OCI-LY1 (cell line): ENCODE results near the gene SKP1.

Experiments
- H2AFZ ChIP-seq: fragments of 200-600 bp; sonication (generic), shearing (Covaris generic); 2 replicates; pipeline ENCODE4 v1.6.0; 2014; ENCODE audit warnings: antibody characterized with exemption, mild to moderate bottlenecking, low read length
- H3F3A ChIP-seq: fragments of 200-600 bp; sonication (generic), shearing (Covaris generic); 2 replicates; pipeline ENCODE4 v1.6.0; 2014; ENCODE audit warnings: mild to moderate bottlenecking, antibody characterized with exemption, low read length, moderate library complexity; ENCODE audit not compliant: insufficient read depth
- H3K27ac ChIP-seq: fragments of 200-600 bp; sonication (generic); 2 replicates; pipeline ENCODE4 v1.5.1; 2014; ENCODE audit warnings: low read length, mixed run types, mild to moderate bottlenecking, low read depth; ENCODE audit not compliant: poor library complexity, severe bottlenecking
- H3K27me3 ChIP-seq: fragments of 200-600 bp; sonication (generic); 2 replicates; pipeline ENCODE4 v1.6.0; 2014; ENCODE audit warnings: antibody characterized with exemption, mild to moderate bottlenecking, low read length, moderate library complexity; ENCODE audit not compliant: insufficient read depth
- H3K36me3 ChIP-seq: fragments of 200-600 bp; sonication (generic); 2 replicates; pipeline ENCODE4 v1.6.1; 2014; ENCODE audit warnings: mild to moderate bottlenecking, antibody characterized with exemption, low read length, moderate library complexity, mixed read lengths; ENCODE audit not compliant: insufficient read depth
- H3K4me1 ChIP-seq: fragments of 200-600 bp; sonication (generic); 2 replicates; pipeline ENCODE4 v1.5.1; 2014; ENCODE audit warnings: mild to moderate bottlenecking, low read length, moderate library complexity; ENCODE audit not compliant: insufficient read depth, severe bottlenecking
- H3K4me2 ChIP-seq: fragments of 200-600 bp; sonication (generic), shearing (Covaris generic); 2 replicates; pipeline ENCODE4 v1.6.1; 2014; ENCODE audit warnings: low read length
- H3K4me3 ChIP-seq: fragments of 200-600 bp; sonication (generic); 2 replicates; pipeline ENCODE4 v1.5.1; 2014; ENCODE audit warnings: low read length, low read depth, mild to moderate bottlenecking, mixed read lengths; ENCODE audit not compliant: poor library complexity, severe bottlenecking
- H3K79me2 ChIP-seq: fragments of 200-600 bp; shearing (Covaris generic); 2 replicates; pipeline ENCODE4 v1.6.1; 2016; ENCODE audit warnings: mixed run types, low read length, mixed read lengths; ENCODE audit not compliant: insufficient read depth
- H3K9ac ChIP-seq: fragments of 200-600 bp; sonication (generic), shearing (Covaris generic); 2 replicates; pipeline ENCODE4 v1.6.1; 2014; ENCODE audit warnings: mild to moderate bottlenecking, low read length, mixed read lengths
- H3K9me2 ChIP-seq: fragments of 200-600 bp; sonication (generic), shearing (Covaris generic); 2 replicates; pipeline ENCODE4 v1.6.1; 2014; ENCODE audit warnings: low read depth, mild to moderate bottlenecking, low read length, mixed read lengths
- H3K9me3 ChIP-seq: fragments of 200-600 bp; shearing (Covaris generic); 2 replicates; pipeline ENCODE4 v1.6.1; 2014; ENCODE audit warnings: low read length, mixed read lengths
- H4K20me1 ChIP-seq: fragments of 200-600 bp; sonication (generic), shearing (Covaris generic); 2 replicates; pipeline ENCODE4 v1.6.0; 2016; ENCODE audit warnings: mild to moderate bottlenecking, low read length; ENCODE audit not compliant: insufficient read depth
- CTCF ChIP-seq: fragments of 200-600 bp; sonication (generic), shearing (Covaris generic); IDR thresholded peaks from 2 replicates; pipeline ENCODE4 v1.5.1; 2017; ENCODE audit warnings: mild to moderate bottlenecking, antibody characterized with exemption, low read length, moderate library complexity, mixed read lengths
- EZH2 ChIP-seq: fragments of 200-600 bp; sonication (generic), shearing (Covaris generic); IDR thresholded peaks from 2 replicates; pipeline ENCODE4 v1.8.0; 2017; ENCODE audit warnings: borderline replicate concordance, mixed run types, mild to moderate bottlenecking, antibody characterized with exemption, low read length, moderate library complexity, mixed read lengths

Gene SKP1

DNA sequence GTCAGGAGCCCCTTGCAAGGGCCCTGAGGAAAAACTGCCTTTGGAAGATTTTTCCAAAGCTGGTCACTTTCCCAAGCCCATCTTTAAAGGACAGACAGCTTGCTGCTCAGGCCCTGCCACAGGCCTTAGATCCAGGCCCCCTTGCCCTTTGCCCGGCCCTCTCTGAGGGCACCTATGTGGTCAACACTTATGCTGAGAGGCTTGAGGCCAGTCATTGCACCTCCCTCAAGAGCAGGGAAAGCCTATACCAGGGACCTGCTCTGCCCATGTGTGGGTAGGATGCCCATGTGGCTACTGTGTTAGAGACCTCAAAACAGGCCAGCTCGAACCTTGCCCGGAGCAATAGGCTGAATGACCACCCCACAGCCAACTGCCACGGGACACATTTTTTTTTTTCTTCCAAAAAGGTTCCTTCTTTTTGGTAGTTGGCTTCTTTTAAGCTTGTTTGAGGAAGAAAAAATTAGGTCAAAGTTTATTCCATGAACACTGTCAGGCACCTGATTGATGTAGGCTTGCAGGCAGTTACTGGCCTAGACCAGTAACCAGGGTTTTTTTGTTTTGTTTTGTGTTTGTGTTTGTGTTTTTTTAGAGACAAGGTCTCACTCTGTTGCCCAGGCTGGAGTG, 58.4 kb downstream of the SKP1 start:
- H3K9me2 ChIP-seq = no peaks in the 10 kb centered on the region
- H2AFZ ChIP-seq = no peak overlapping the region
- no peak overlapping the region for H3K4me3 ChIP-seq
- no peaks in the 10 kb centered on the region for H3K79me2 ChIP-seq
- H3K9me3 ChIP-seq = no peaks in the 10 kb centered on the region
- H3K36me3 ChIP-seq = no peaks in the 10 kb centered on the region
- H3K9ac ChIP-seq = no peak overlapping the region
- H3F3A ChIP-seq = no peaks in the 10 kb centered on the region
- no peak overlapping the region for H3K4me2 ChIP-seq
- H4K20me1 ChIP-seq = no peaks in the 10 kb centered on the region
- H3K27me3 ChIP-seq = no peaks in the 10 kb centered on the region
- H3K27ac ChIP-seq = no peak overlapping the region
- H3K4me1 ChIP-seq = peaks cover 6% of the 10 kb centered on the region
- TF ChIP-seq CTCF = no peak
- TF ChIP-seq EZH2 = no peak

DNA sequence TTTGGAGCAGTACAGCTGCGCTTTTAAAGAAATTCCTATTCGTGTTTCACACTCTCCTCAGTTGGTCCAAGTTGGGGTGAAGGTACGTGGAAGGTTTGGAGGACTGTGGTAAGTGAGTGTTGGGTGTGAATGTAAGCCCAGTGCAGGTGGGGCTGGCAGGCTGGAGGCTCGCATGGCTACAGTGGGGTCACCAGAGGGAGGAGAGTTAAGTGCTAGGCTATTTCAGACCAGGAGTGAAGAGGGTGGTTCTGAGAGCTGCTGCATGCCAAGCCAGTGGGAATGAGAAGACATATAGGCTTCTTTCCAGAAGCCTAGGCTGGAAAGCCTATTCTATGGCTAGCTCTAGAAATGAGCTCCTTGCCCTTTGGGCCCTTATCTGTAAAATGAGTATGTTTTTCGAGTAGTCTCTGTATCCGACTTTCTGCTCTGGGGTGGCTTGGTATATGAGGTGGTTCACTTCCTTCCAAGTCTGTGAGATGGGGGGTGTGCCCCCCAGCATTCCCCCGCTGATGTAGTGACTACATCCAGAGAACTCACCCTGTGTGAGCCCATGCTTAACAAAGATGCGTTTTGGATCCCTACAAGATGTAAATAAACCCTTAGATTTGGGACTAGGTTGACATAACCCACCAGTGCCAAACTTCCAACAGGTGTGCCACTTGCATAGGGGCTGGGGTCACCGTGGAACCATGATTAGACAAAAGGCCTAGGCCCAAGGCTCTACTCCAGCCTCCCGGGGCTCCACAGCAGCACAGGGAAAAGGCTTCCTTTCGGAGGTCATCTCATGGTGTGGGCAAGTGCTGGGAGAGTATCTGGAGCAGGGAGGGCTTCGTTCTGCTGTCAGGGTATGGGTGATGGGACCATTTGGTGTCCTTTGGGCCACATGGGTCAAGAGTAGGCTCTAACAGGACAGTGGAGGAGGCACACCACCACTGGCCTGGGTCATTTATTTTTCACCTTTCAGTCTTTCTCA, 59.7 kb downstream of the SKP1 start:
- no peaks in the 10 kb centered on the region for H3K9me3 ChIP-seq
- H3K4me3 ChIP-seq = no peak overlapping the region
- no peaks in the 10 kb centered on the region for H3K9me2 ChIP-seq
- H4K20me1 ChIP-seq = no peaks in the 10 kb centered on the region
- peaks cover 6% of the 10 kb centered on the region for H3K4me1 ChIP-seq
- H3K27ac ChIP-seq = no peak overlapping the region
- H3K27me3 ChIP-seq = no peaks in the 10 kb centered on the region
- no peaks in the 10 kb centered on the region for H3K79me2 ChIP-seq
- no peak overlapping the region for H3K4me2 ChIP-seq
- TF ChIP-seq CTCF (no peak), EZH2 (no peak)
- H2AFZ ChIP-seq = no peak overlapping the region
- H3K9ac ChIP-seq = no peak overlapping the region
- no peaks in the 10 kb centered on the region for H3K36me3 ChIP-seq
- H3F3A ChIP-seq = no peaks in the 10 kb centered on the region

GRCh38 chr5:134116286-134116685, 60.5 kb downstream of the SKP1 start:
- H3K4me1 ChIP-seq = peaks cover 6% of the 10 kb centered on the region
- no peak overlapping the region for H3K4me2 ChIP-seq
- no peaks in the 10 kb centered on the region for H3K79me2 ChIP-seq
- no peak for TF ChIP-seq EZH2
- TF ChIP-seq CTCF = no peak
- no peaks in the 10 kb centered on the region for H4K20me1 ChIP-seq
- no peak overlapping the region for H3K4me3 ChIP-seq
- H3K27me3 ChIP-seq = no peaks in the 10 kb centered on the region
- H3K27ac ChIP-seq = no peak overlapping the region
- no peaks in the 10 kb centered on the region for H3K9me2 ChIP-seq
- no peak overlapping the region for H3K9ac ChIP-seq
- H2AFZ ChIP-seq = no peak overlapping the region
- H3F3A ChIP-seq = no peaks in the 10 kb centered on the region
- no peaks in the 10 kb centered on the region for H3K9me3 ChIP-seq
- no peaks in the 10 kb centered on the region for H3K36me3 ChIP-seq
